ENCODE data around the gene MAF. TPM values are rescaled to one million over a fixed set of nuclear protein-coding genes. Genes with fewer than 3 reads are reported as not detected.

MAF gene
- total RNA-seq, 1 experiment from 2014 or later: 4.9 TPM

DNA sequence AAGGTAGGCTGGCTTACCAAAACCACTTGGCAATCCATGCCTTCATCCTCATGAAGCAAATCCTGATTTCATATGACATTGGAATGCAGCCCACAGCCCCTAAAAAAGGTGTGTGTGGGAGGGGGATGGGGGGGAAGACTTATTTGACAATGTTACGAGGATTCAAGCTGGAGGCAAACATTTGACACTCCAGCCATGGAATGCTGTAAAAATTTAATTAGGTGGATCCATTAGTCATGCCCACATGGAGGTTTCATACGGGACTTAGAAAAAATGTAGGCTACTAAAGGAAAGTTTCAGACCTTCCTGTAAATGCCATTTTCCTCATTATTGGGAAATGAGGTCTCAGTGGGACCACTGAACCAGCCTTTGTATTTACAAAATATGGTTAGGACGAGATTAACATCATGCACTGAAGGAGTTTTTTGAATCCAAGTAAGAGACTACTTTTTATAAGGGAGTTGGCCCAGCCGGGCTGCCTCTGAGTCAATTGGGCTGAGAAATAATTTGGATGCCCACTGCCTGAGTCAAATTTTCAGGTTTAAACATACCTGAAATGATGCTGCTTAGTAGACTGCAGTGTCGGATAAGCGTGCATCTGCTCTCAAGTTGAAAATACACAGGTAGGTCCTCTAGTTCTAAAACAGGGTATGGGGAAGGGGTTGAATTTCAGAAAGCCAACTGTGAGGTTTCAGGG lies 44.6 kb upstream of the MAF start:
- H4K5ac ChIP-seq (ENCODE audit: insufficient read length, low read depth, low read length): no peak overlapping the region
- TF ChIP-seq, protein P1, sequence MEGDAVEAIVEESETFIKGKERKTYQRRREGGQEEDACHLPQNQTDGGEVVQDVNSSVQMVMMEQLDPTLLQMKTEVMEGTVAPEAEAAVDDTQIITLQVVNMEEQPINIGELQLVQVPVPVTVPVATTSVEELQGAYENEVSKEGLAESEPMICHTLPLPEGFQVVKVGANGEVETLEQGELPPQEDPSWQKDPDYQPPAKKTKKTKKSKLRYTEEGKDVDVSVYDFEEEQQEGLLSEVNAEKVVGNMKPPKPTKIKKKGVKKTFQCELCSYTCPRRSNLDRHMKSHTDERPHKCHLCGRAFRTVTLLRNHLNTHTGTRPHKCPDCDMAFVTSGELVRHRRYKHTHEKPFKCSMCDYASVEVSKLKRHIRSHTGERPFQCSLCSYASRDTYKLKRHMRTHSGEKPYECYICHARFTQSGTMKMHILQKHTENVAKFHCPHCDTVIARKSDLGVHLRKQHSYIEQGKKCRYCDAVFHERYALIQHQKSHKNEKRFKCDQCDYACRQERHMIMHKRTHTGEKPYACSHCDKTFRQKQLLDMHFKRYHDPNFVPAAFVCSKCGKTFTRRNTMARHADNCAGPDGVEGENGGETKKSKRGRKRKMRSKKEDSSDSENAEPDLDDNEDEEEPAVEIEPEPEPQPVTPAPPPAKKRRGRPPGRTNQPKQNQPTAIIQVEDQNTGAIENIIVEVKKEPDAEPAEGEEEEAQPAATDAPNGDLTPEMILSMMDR (conservative IDR thresholded peaks at IDR 0.05): no peak
- H3K56ac ChIP-seq (ENCODE audit: insufficient read length, low read depth, low read length): no peak overlapping the region
- Mint-ChIP-seq H3K27me3 (ENCODE audit: low read depth) (peaks cover 2% of the 10 kb centered on the region; the same call in 1 of the 2 replicates), H3K9me3 (no peaks in the 10 kb centered on the region), H3K4me3 (no peak overlapping the region), H3K36me3 (ENCODE audit: insufficient read depth in 1 of 3, low read depth in 3 of 3) (no peaks in the 10 kb centered on the region), H3K4me1 (no peaks in the 10 kb centered on the region; a peak in 1 of 4 replicates), H3K27ac (no peak overlapping the region)
- H3T11ph ChIP-seq (ENCODE audit: low read length): no peak overlapping the region
- H2BK5ac ChIP-seq (ENCODE audit: insufficient read length, low read length): no peak overlapping the region
- H2AK5ac ChIP-seq (ENCODE audit: insufficient read length, low read length): no peak overlapping the region
- no peak overlapping the region for H3K14ac ChIP-seq (ENCODE audit: insufficient read depth, low read length)
- H3K9ac ChIP-seq (ENCODE audit: extremely low read depth, insufficient read length, low read length): no peak overlapping the region
- no peaks in the 10 kb centered on the region for H3K4me1 ChIP-seq (ENCODE audit: insufficient read depth, low read length)
- no CpG with 5 or more reads among the region's 6 CpGs for WGBS (ENCODE audit: extremely low coverage, insufficient read length, low lambda C conversion rate)
- H2BK120ac ChIP-seq (ENCODE audit: low read depth, low read length, poor library complexity, severe bottlenecking): no peak overlapping the region
- H2BK20ac ChIP-seq (ENCODE audit: low read depth, low read length, poor library complexity, severe bottlenecking): no peak overlapping the region
- no peak overlapping the region for H2BK15ac ChIP-seq (ENCODE audit: low read depth, low read length)
- no peak for DNase-seq
- H3K9me3 ChIP-seq (ENCODE audit: control insufficient read depth, low read depth, low read length): no peaks in the 10 kb centered on the region
- no peaks in the 10 kb centered on the region for H3K27me3 ChIP-seq (ENCODE audit: insufficient read depth, low read length)
- no peak overlapping the region for H3K4ac ChIP-seq (ENCODE audit: low read depth, low read length)
- no peak overlapping the region for H3K18ac ChIP-seq (ENCODE audit: insufficient read length, low read depth, low read length)
- no peaks in the 10 kb centered on the region for H4K20me1 ChIP-seq (ENCODE audit: control insufficient read depth, insufficient read depth, insufficient read length)
- H3K79me1 ChIP-seq (ENCODE audit: insufficient read depth, low read depth, low read length, poor library complexity, severe bottlenecking): no peaks in the 10 kb centered on the region
- H3K23me2 ChIP-seq (ENCODE audit: insufficient read length, low read depth, low read length, poor library complexity, severe bottlenecking): no peaks in the 10 kb centered on the region
- no peak overlapping the region for H3K4me2 ChIP-seq (ENCODE audit: insufficient read depth, insufficient read length, low read length)
- no peak overlapping the region for H4K91ac ChIP-seq (ENCODE audit: insufficient read length, low read depth, low read length)
- no peak overlapping the region for H2BK12ac ChIP-seq (ENCODE audit: insufficient read length, low read depth, low read length)
- H2AFZ ChIP-seq (ENCODE audit: low read length): no peak overlapping the region
- H3K27ac ChIP-seq (ENCODE audit: insufficient read length, low read depth, low read length): no peak overlapping the region
- no peaks in the 10 kb centered on the region for H3K79me2 ChIP-seq (ENCODE audit: insufficient read depth, low read length)
- H4K8ac ChIP-seq (replicated peaks; ENCODE audit: insufficient read length, low read depth, low read length): no peak overlapping the region
- H3K23ac ChIP-seq (ENCODE audit: insufficient read length, low read depth, low read length): no peak overlapping the region
